Stimulated activated CD8-positive, alpha-beta memory T cell treated with anti-CD3 and anti-CD28 coated beads, Interleukin-15, amount 100 ng/mL, for 48 hours (primary cell): ENCODE measurements around the gene TAF1A.

Source experiments
- DNase-seq, 2 donors: peaks; one replicate each; pipeline ENCODE4 v3.0.0-alpha.2; 2020; ENCODE audit warnings: low read depth in 2 of 2

TAF1A gene

GRCh38 chr1:222596696-222597095 is 7.0 kb upstream of the TAF1A start:
- no peak for DNase-seq

GRCh38 chr1:222594789-222595188 is 5.1 kb upstream of the TAF1A start:
- DNase-seq, result no peak

- DNase-seq, result no peak
Measured at GRCh38 chr1:222592171-222592570, 2.4 kb upstream of the TAF1A start.

GRCh38 chr1:222588135-222588534 is 1.6 kb downstream of the TAF1A start:
- no peak for DNase-seq

- no peak for DNase-seq
Measured at GRCh38 chr1:222586842-222587241, 2.9 kb downstream of the TAF1A start.

GRCh38 chr1:222583079-222583478 is 6.7 kb downstream of the TAF1A start:
- DNase-seq, result no peak

- no peak for DNase-seq
Measured at GRCh38 chr1:222582099-222582774, 7.5 kb downstream of the TAF1A start.

GRCh38 chr1:222579316-222579715 is 10.4 kb downstream of the TAF1A start:
- no peak for DNase-seq

- no peak for DNase-seq
Measured at GRCh38 chr1:222570837-222571236, 18.9 kb downstream of the TAF1A start.

- no peak for DNase-seq
Measured at GRCh38 chr1:222561656-222562055, 28.1 kb downstream of the TAF1A start.

GRCh38 chr1:222557574-222557973 is 32.2 kb downstream of the TAF1A start:
- no peak for DNase-seq

GRCh38 chr1:222557148-222557547 is 32.6 kb downstream of the TAF1A start:
- no peak for DNase-seq

GRCh38 chr1:222555992-222556615 is 33.6 kb downstream of the TAF1A start:
- no peak for DNase-seq

- DNase-seq, result no peak
Measured at GRCh38 chr1:222554177-222554576, 35.6 kb downstream of the TAF1A start.

GRCh38 chr1:222552882-222553281 is 36.9 kb downstream of the TAF1A start:
- no peak for DNase-seq

- no peak for DNase-seq
Measured at GRCh38 chr1:222547944-222548671, 41.6 kb downstream of the TAF1A start, which contains the start of gene HHIPL2. Gene HHIPL2, minus strand, starts transcription at chr1:222548104. Its CDS starts 60 bp downstream, at chr1:222548044.

GRCh38 chr1:222547260-222547614 is 42.5 kb downstream of the TAF1A start:
- no peak for DNase-seq

- DNase-seq, result no peak
Measured at GRCh38 chr1:222546548-222547259, 43.0 kb downstream of the TAF1A start.

- no peak for DNase-seq
Measured at GRCh38 chr1:222546091-222546490, 43.6 kb downstream of the TAF1A start.

- no peak for DNase-seq
Measured at GRCh38 chr1:222543817-222544216, 45.9 kb downstream of the TAF1A start.

- no peak for DNase-seq
Measured at GRCh38 chr1:222540598-222540995, 49.1 kb downstream of the TAF1A start.

- no peak for DNase-seq
Measured at GRCh38 chr1:222539951-222540597, 49.7 kb downstream of the TAF1A start.
